HepG2 (cell line): Measurements from ENCODE around the gene SKP2. TPM values are rescaled to one million over a fixed set of nuclear protein-coding genes. Genes with fewer than 3 reads are reported as not detected.
A peak's percentile ranks its signal among the peaks of the same experiment; 100 is the strongest.

ENCODE experiments used
- DPF2 ChIP-seq: sonication (generic); formaldehyde crosslinking; IDR thresholded peaks from 2 replicates; pipeline ENCODE4 v1.4.0; 2020; ENCODE audit warnings: mild to moderate bottlenecking, low read depth, missing genetic modification reagents, borderline replicate concordance
- ELF3 ChIP-seq: IDR thresholded peaks from 2 replicates; pipeline ENCODE4 v1.6.1; 2016; ENCODE audit warnings: missing genetic modification reagents, missing compliant biosample characterization
- HNF4A ChIP-seq: sonication (generic); formaldehyde crosslinking; IDR thresholded peaks from 2 replicates; pipeline ENCODE4 v1.4.0; 2020; ENCODE audit warnings: missing genetic modification reagents
- MIXL1 ChIP-seq: IDR thresholded peaks from 2 replicates; pipeline ENCODE4 v1.6.1; 2016
- MLX ChIP-seq: IDR thresholded peaks from 2 replicates; pipeline ENCODE4 v1.6.1; 2016
- MXD3 ChIP-seq: IDR thresholded peaks from 2 replicates; pipeline ENCODE4 v1.6.1; 2016; ENCODE audit warnings: mild to moderate bottlenecking, missing biosample characterization, missing genetic modification reagents
- MYC ChIP-seq: sonication (generic); formaldehyde crosslinking; IDR thresholded peaks from 2 replicates; pipeline ENCODE4 v1.9.0; 2021; ENCODE audit warnings: missing genetic modification reagents, borderline replicate concordance
- NRL ChIP-seq: sonication (generic); formaldehyde crosslinking; IDR thresholded peaks from 2 replicates; pipeline ENCODE4 v1.5.0; 2020; ENCODE audit warnings: missing genetic modification reagents, mild to moderate bottlenecking, moderate library complexity, borderline replicate concordance
- POLR2AphosphoS2 ChIP-seq: IDR thresholded peaks from 2 replicates; pipeline ENCODE4 v1.6.1; 2011; ENCODE audit warnings: low read depth, low read length, improper control_type of control experiment
- PRMT3 ChIP-seq: sonication (generic); formaldehyde crosslinking; IDR thresholded peaks from 2 replicates; pipeline ENCODE4 v1.8.1; 2022; ENCODE audit warnings: low read depth, mild to moderate bottlenecking, moderate library complexity, missing genetic modification reagents, borderline replicate concordance
- REL ChIP-seq: sonication (generic); formaldehyde crosslinking; conservative IDR thresholded peaks from 2 replicates; pipeline ENCODE4 v1.8.0; 2022; ENCODE audit warnings: mild to moderate bottlenecking, missing genetic modification reagents, moderate library complexity
- ZBTB20 ChIP-seq: sonication (generic); formaldehyde crosslinking; IDR thresholded peaks from 2 replicates; pipeline ENCODE4 v1.8.1; 2023; ENCODE audit warnings: missing genetic modification reagents, low read depth, mild to moderate bottlenecking, borderline replicate concordance
- ZFP41 ChIP-seq: sonication (generic); formaldehyde crosslinking; IDR thresholded peaks from 2 replicates; pipeline ENCODE4 v1.4.0; 2020; ENCODE audit warnings: mild to moderate bottlenecking, missing genetic modification reagents, borderline replicate concordance
- ZNF280B ChIP-seq: sonication (generic); formaldehyde crosslinking; IDR thresholded peaks from 2 replicates; pipeline ENCODE4 v1.5.0; 2020; ENCODE audit warnings: missing genetic modification reagents, mild to moderate bottlenecking, borderline replicate concordance
- ZNF460 ChIP-seq: sonication (generic); formaldehyde crosslinking; IDR thresholded peaks from 2 replicates; pipeline ENCODE4 v1.5.1; 2020; ENCODE audit warnings: missing genetic modification reagents, mild to moderate bottlenecking, borderline replicate concordance
- ZNF572 ChIP-seq: sonication (generic); formaldehyde crosslinking; IDR thresholded peaks from 2 replicates; pipeline ENCODE4 v1.5.1; 2020; ENCODE audit warnings: mild to moderate bottlenecking, missing genetic modification reagents
- ZNF788 ChIP-seq: sonication (generic); formaldehyde crosslinking; IDR thresholded peaks from 2 replicates; pipeline ENCODE4 v1.5.0; 2020; ENCODE audit warnings: mild to moderate bottlenecking, missing genetic modification reagents, borderline replicate concordance
- polyA plus RNA-seq, 8 experiments: library from polyadenylated mRNA; depleted of rRNA in 3 of 8; stranded (reverse) in 7 of 8; unstranded in 1 of 8; fragments of >200 nt; fragmentation: Illumina TruSeq in 4 of 8; extraction: Trizol in 4 of 8; gene quantifications; 2 replicates each; pipeline versions ENCODE4 v1.2.1 to v1.2.3, GENCODE V29; 2011 to 2016; ENCODE audit warnings: low read depth in 4 of 8, missing spikeins in 1 of 8, mixed read lengths in 1 of 8; ENCODE audit not compliant: insufficient read depth in 1 of 8
- total RNA-seq, 5 experiments: library from RNA; depleted of rRNA; stranded (reverse); fragments of >200 nt; fragmentation: Illumina TruSeq; extraction: Trizol; gene quantifications; 2 replicates each; pipeline ENCODE4 v1.2.3, GENCODE V29; 2016; ENCODE audit warnings: low read depth in 1 of 5
- TF ChIP-seq, protein P1 (sequence below): sonication (generic); formaldehyde crosslinking; conservative IDR thresholded peaks from 2 replicates; pipeline ENCODE4 v1.4.0; 2020; ENCODE audit warnings: missing genetic modification reagents
- TF ChIP-seq, protein P2 (sequence below): sonication (generic); formaldehyde crosslinking; IDR thresholded peaks from 2 replicates; pipeline ENCODE4 v1.9.0; 2022; ENCODE audit warnings: low read depth, missing genetic modification reagents
- TF ChIP-seq, protein P3 (sequence below): sonication (generic); formaldehyde crosslinking; conservative IDR thresholded peaks from 2 replicates; pipeline ENCODE4 v1.8.1; 2023; ENCODE audit warnings: missing genetic modification reagents

SKP2 gene
- total and polyA plus RNA-seq, 2 of the 13 experiments (the other 11 are each of a cell fraction or from before 2014, with no cell fraction given): 29.6 to 84.1 TPM

DNA sequence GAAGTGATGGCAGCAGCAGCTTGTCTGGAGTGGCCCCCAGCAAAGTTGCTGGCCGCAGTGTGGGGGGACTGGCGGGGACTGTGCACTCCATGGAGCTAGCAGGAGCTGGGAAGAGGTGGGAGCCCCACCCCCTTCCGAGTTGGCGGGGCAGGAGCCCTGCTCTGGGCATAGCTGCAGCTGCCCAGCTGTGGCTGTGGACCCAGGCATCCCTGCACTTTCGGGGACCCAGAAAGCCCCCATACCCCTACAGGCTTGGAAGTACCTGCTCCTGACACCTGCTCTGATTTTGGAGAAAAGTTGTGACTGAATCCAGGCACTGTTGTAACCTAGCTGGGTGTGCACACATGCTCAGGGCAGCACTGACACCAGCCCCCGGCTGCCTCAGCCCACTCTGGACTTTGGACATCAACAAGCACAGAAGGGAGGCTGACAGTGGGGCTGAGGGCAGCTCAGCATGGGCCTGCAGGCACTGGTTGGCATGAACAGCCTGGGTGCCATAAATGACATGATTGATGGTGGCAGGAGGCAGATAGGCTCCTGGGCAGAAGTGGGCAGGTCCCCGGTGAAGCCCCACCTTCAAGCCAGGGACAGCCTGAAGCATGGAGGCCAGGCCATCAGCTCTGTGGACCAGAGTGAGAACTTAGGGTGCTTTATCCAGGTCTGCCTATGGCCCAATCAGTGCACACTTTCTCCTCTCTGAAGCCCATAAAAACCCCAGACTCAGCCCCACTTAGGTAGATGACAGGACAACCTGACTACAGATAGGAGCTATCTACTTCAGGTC is 12.8 kb upstream of the SKP2 start (continued):
- TF ChIP-seq DPF2: peak; percentile 64; the same call in 1 of the 2 replicates
- no peak for TF ChIP-seq REL (CRISPR knock-in tag)
- TF ChIP-seq, protein P1, sequence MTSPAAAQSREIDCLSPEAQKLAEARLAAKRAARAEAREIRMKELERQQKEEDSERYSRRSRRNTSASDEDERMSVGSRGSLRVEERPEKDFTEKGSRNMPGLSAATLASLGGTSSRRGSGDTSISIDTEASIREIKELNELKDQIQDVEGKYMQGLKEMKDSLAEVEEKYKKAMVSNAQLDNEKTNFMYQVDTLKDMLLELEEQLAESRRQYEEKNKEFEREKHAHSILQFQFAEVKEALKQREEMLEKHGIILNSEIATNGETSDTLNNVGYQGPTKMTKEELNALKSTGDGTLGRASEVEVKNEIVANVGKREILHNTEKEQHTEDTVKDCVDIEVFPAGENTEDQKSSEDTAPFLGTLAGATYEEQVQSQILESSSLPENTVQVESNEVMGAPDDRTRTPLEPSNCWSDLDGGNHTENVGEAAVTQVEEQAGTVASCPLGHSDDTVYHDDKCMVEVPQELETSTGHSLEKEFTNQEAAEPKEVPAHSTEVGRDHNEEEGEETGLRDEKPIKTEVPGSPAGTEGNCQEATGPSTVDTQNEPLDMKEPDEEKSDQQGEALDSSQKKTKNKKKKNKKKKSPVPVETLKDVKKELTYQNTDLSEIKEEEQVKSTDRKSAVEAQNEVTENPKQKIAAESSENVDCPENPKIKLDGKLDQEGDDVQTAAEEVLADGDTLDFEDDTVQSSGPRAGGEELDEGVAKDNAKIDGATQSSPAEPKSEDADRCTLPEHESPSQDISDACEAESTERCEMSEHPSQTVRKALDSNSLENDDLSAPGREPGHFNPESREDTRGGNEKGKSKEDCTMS (CRISPR knock-in tag): no peak
- TF ChIP-seq MIXL1 (CRISPR knock-in tag): 0 out of 2 replicates have a peak, but pooled peaks have one; percentile 21
- TF ChIP-seq POLR2AphosphoS2: no peak
- peak; percentile 46; the same call in 1 of the 2 replicates for TF ChIP-seq ZNF788 (CRISPR knock-in tag)
- peak; percentile 56; the same call in 1 of the 2 replicates for TF ChIP-seq MLX (CRISPR knock-in tag)
- TF ChIP-seq MXD3: no peak
- TF ChIP-seq ZFP41 (CRISPR knock-in tag): 0 out of 2 replicates have a peak, but pooled peaks have one; percentile 23
- TF ChIP-seq, protein P2, sequence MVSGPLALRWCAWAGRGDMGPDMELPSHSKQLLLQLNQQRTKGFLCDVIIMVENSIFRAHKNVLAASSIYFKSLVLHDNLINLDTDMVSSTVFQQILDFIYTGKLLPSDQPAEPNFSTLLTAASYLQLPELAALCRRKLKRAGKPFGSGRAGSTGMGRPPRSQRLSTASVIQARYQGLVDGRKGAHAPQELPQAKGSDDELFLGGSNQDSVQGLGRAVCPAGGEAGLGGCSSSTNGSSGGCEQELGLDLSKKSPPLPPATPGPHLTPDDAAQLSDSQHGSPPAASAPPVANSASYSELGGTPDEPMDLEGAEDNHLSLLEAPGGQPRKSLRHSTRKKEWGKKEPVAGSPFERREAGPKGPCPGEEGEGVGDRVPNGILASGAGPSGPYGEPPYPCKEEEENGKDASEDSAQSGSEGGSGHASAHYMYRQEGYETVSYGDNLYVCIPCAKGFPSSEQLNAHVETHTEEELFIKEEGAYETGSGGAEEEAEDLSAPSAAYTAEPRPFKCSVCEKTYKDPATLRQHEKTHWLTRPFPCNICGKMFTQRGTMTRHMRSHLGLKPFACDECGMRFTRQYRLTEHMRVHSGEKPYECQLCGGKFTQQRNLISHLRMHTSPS (CRISPR knock-in tag): peak; percentile 91
- TF ChIP-seq, protein P3, sequence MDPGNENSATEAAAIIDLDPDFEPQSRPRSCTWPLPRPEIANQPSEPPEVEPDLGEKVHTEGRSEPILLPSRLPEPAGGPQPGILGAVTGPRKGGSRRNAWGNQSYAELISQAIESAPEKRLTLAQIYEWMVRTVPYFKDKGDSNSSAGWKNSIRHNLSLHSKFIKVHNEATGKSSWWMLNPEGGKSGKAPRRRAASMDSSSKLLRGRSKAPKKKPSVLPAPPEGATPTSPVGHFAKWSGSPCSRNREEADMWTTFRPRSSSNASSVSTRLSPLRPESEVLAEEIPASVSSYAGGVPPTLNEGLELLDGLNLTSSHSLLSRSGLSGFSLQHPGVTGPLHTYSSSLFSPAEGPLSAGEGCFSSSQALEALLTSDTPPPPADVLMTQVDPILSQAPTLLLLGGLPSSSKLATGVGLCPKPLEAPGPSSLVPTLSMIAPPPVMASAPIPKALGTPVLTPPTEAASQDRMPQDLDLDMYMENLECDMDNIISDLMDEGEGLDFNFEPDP (CRISPR knock-in tag): no peak
- no peak for TF ChIP-seq ELF3 (CRISPR knock-in tag)
- TF ChIP-seq ZNF572 (CRISPR knock-in tag): 0 out of 2 replicates have a peak, but pooled peaks have one; percentile 77
- TF ChIP-seq ZNF280B: peak; percentile 78; the same call in 1 of the 2 replicates
- no peak for TF ChIP-seq ZBTB20
- TF ChIP-seq HNF4A (CRISPR knock-in tag): peak; percentile 98
- TF ChIP-seq ZNF460: no peak; the same call in 1 of the 2 replicates
- peak; percentile 85; the same call in 1 of the 2 replicates for TF ChIP-seq MYC
- peak; percentile 74 for TF ChIP-seq NRL (CRISPR knock-in tag)
- TF ChIP-seq PRMT3: no peak
